Gastroesophageal sphincter (tissue), 3 donors: ENCODE measurements around the gene E2F3.

Source experiments
- POLR2AphosphoS5 ChIP-seq: sonication (generic); formaldehyde crosslinking; IDR thresholded peaks from one replicate; pipeline ENCODE4 v1.6.1; 2017; ENCODE audit warnings: antibody characterized with exemption
- TF ChIP-seq, protein P1 (sequence below), 4 experiments: fragments of 200-600 bp in 2 of 4; fragments of 450-650 bp in 2 of 4; sonication (generic) in 1 of 4; IDR thresholded peaks; one replicate each; pipeline ENCODE4 v1.5.1; 2017 to 2019; ENCODE audit warnings: antibody characterized with exemption in 4 of 4, mild to moderate bottlenecking in 2 of 4, moderate library complexity in 2 of 4

DNA sequence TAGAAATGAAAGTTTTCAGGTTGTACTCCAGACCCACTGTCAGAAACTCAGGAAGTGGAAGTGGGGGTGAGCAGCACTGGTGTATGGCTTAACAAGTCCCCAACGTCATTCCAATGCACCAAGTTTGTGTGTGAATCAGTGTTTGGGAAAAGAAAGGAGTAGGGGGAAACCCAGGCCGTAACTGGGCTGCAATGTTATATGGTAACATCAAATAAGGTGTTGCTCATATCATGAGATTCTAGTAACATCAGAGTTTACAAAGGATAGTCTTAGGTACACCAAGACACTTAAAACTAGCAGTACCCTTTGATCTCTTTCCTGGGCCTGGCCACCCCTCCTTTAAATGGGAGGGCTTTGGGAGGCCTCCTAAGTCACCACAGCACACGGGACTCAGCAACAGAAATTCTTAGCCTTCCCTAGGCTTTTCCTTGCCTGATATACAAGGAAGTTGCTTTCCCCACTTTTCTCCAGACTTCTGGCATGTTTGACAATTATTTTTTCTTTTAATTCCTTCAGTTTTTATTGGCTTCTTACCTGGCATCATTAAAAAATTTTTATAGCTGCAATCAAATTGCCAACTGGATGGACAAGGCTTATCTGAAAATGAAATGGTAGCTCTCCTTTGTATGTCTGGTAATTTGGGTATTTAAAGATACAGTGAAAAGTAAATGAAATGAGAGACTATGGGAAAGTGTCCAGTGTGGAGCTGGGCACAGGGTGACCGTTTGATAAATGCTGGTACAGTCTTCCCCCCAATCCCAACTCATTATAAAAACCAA, 15.1 kb downstream of the E2F3 start:
- no peak for TF ChIP-seq POLR2AphosphoS5
- TF ChIP-seq, protein P1, sequence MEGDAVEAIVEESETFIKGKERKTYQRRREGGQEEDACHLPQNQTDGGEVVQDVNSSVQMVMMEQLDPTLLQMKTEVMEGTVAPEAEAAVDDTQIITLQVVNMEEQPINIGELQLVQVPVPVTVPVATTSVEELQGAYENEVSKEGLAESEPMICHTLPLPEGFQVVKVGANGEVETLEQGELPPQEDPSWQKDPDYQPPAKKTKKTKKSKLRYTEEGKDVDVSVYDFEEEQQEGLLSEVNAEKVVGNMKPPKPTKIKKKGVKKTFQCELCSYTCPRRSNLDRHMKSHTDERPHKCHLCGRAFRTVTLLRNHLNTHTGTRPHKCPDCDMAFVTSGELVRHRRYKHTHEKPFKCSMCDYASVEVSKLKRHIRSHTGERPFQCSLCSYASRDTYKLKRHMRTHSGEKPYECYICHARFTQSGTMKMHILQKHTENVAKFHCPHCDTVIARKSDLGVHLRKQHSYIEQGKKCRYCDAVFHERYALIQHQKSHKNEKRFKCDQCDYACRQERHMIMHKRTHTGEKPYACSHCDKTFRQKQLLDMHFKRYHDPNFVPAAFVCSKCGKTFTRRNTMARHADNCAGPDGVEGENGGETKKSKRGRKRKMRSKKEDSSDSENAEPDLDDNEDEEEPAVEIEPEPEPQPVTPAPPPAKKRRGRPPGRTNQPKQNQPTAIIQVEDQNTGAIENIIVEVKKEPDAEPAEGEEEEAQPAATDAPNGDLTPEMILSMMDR (IDR thresholded peaks at IDR 0.05): no peak
